Fibroblast of peridontal ligament (primary cell): ENCODE data around the gene SPATA17.
"Not testable (repeated sequence)": the region's sequence is repeated elsewhere in the genome, so short reads cannot be mapped to it uniquely, and the experiment has no call there.

Experiments used
- DNase-seq: peaks from one replicate; pipeline ENCODE4 v3.0.0-alpha.2; 2010; ENCODE audit errors: extremely low read depth

Gene SPATA17

DNA sequence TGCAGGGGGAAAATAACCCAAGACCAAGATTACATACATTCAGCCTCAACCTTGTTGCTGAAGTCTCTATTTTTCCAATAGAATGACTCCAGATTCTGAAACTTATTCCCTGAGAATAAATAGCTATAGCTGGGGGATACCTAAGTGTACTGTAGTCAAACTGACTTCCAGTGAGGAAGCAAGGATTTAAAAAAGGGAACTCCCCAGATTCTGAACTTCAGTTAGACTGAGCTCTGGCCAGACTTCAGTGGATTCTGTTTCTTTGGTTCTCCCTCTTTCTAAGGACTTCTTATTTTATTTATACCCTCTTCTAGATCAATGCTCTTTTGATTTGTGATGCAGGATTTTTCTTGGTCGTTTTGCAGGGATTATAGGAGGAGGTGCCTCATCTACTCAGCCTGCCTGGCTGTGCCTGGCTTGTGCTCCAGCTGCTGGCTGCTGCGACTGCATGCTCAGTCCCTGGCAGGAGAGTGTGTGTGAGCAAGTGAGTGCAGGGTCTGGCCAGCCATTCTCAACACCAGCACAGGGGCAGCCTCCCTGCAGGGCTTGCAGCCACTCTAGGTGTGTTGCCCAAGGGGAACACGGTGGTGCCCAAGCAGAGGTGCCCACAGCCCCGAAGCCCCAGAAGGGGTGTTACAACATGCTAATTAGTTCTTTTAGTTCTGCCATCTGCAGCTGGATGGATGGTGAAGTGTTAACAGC lies 43.0 kb downstream of the SPATA17 start:
- no peak for DNase-seq

DNA sequence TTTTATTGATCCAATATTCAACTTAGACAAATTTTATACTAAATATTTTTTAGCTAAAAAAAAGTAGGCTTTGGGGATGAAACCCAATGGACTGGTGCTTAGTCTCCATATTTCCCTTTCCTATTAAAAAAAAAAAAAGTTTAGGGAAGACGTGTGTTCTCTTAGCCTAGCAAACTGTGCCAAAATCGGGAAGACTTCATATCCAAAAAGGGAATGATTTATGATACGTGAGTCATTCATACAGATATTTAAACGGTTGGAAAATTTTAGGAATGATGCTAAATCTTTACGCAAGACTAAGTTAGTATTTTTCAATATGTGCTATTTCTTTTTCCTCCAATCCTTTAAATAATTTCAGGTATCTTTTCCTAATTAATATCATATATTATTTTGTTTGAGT lies 50.7 kb downstream of the SPATA17 start:
- DNase-seq: no peak

DNA sequence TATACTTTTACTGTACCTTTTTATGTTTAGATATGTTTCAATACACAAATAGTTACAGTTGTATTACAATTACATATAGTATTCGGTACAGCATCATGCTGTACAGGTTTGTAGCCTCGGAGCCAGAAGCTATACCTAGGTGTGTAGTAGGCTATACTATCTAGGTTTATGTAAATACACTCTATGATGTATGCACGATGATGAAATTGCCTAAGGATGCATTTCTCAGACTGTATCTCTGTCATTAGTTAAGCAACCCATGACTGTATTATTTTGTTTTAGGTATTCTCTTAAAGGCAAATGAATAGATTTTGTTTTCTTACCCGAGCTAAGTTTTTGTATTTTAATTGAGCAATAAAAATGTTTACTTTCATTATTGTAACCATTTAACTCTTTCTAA lies 56.4 kb downstream of the SPATA17 start:
- DNase-seq: no peak

DNA sequence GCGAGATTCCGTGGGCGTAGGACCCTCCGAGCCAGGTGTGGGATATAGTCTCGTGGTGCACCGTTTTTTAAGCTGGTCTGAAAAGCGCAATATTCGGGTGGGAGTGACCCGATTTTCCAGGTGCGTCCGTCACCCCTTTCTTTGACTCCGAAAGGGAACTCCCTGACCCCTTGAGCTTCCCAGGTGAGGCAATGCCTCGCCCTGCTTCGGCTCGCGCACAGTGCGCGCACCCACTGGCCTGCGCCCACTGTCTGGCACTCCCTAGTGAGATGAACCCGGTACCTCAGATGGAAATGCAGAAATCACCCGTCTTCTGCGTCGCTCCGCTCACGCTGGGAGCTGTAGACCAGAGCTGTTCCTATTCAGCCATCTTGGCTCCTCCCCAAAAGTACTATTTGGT lies 65.0 kb downstream of the SPATA17 start:
- not testable (repeated sequence) for DNase-seq

DNA sequence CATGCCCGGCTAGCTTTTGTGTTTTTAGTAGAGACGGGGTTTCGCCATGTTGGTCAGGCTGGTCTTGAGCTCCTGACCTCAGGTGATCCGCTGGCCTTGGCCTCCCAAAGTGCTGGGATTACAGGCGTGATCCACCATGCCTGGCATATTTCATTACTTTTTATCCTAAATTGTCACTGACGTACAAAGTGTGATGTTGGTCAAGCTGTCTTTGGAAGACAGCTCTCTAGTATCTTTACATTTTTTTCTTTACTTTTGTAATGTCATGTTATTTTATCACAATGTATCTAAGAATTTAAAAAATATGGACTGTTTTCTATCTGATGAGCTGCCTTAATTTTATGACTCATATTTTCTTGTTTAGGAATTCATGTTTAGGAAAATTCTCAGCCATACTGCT lies 72.2 kb downstream of the SPATA17 start:
- DNase-seq: no peak

DNA sequence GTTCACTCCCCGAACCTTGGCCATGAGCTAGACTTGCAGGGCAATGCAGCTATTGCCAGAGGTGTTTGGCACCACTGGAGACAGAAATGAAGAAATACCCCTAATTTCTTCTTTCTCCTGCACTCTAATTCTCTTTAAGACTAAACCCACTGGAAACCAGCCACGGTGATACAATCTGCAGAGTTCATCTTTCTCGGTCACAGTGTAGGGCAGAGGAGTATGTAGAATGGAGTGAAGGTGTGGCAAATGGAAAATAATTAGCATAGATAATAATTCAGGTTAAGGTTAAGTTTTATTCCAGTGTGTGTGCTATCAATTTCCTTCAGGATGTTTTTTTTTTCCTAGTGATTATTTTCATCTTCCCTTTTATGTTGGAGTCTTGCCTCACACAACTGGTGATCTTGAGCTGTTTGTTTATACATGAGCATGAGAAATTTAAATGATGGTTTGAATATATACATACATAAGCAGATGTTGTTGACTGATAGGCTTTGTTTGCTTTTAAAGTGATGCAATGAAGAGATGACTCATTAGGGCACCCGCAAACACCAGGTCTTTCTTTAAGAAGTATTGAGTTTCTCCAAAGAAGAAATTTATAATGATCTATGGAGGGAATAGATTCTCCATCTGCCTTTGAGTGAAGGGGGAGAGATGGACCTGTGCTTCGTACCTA lies 81.9 kb downstream of the SPATA17 start:
- DNase-seq: peak; percentile 3

DNA sequence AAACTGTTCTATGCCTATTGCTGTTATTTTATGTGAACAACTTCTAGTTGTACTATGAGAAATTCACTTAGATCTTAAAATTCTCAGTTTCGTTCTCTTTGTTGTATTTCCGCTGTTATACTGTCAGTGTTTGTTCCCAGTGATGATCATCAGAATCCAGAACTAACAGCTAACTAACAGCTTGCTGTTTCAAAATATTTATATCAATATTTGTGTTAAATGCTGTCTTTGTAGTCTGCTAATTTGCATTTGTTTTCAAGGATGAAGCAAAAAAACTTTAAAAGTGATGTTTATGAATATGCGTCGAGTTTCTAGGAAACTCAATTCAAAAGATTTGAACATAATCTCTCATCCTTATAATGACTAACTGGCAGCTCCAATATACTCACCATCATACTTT lies 84.5 kb downstream of the SPATA17 start:
- no peak for DNase-seq

DNA sequence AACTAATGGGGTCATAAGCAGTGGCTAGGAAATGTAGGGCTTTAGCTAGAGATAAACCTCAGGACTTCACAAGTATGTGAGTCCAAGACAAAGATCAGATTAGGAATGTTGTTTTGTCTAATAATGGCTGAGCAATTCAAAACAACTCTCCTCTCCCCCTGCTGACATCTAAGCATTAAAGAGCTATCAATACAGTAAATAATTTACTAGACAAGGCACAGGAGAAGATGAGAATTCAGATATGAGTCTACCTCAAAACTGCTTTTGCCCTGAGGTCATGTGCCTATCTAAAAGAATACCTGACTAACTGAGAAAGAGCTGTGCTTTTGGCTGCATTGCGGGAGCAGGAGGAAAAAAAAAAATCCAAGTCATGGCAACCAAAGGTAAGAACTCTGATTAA lies 86.8 kb downstream of the SPATA17 start:
- no peak for DNase-seq

DNA sequence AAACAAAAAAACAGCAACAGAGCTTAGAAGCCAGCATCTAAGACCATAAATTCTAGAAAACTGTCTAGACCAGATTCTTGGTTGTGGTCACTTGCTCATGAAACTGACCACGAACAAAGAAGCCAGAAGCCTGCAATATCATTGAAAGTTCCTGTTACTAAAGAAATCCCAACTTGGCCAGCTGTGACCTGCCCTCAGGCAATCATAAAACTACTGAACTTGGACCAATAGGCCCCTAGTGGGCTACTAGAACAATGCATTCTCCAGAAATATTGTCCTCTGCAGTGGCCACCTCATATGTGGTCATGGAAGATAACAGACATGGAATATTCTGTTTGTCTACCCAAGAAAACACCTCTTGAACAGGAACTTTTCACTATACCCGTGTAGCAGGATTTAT lies 87.7 kb downstream of the SPATA17 start:
- DNase-seq: no peak

DNA sequence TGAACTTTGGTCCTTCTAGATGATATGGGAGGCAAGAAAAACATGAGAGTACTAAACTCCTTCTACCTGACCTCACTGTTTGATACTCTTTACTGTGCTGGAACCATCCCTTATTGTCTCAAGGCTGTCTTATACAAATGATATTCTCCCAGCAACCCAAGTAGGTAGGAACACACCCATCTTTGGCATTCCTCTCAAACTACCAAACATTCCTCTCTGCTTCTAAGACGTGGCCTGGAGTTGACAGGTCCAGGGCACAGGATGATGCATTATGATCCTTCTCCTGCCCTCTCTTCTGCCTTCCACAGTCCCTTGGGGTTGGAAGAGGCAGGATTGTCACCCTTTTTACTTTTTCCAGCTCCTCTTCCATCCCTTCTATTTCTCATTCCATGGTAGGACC lies 90.5 kb downstream of the SPATA17 start:
- no peak for DNase-seq

DNA sequence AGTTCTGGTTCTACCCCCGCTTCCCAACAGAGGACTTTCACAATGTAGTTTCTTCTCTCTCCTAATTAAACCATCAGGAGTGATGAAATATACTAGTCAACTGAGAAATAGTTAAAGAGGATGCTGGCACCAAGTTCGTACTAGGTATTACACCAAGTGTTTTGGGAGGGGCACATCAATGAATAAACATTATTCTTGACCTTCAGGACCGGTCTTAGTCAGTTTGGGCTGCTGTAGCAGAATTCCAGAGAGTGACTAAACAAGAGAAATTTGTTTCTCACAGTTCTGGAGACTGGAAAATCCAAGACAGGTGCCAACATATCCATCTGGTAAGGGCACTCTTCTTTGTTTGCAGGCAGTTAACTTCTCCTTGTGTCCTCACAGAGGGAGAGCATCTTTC lies 103.8 kb downstream of the SPATA17 start:
- DNase-seq: no peak

DNA sequence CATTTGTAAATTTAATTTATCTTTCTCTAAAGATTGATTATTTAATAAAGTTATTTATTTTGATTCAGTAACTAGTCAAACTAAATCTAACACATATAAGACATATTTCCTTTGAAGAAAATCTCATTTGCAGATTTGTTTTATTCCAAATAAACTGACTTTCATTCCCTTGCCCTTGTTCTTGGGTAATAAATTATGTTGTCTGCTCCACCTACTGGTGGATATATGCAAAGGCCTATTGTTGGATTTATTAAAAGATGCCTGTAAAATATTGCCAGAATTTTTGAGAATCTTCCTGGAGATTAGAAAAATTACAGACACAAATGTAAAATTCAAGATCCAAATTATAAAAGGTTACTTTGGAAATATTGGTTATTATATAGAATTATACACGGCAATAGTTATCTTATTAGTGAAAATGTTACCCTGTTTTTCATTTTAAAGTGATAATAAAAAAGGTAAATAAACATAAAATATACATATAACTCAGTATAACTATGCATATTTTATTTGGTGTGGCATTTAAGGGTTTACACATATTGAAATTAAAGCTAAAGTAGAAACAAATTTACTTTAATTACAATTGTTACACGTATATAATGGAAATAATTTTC lies 116.1 kb downstream of the SPATA17 start:
- DNase-seq: peak; percentile 62

DNA sequence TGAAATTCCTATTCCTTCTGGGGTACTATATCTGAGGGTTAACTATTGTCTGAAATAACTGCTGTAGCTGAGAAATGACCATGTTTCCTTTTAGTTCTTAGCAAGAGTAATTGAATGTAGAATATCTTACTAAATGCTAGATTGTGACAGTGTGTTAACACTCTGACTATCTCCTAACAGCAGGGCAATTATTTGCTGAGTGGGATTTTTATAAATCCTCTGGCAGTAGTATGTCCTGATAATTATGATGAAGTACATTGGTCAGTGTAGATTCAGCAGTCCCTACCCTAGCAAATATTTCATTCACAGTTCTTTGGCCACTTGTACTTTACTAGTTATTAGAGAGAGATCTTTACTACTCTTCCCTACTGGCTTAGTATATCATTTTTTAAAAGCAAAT lies 138.6 kb downstream of the SPATA17 start:
- no peak for DNase-seq

DNA sequence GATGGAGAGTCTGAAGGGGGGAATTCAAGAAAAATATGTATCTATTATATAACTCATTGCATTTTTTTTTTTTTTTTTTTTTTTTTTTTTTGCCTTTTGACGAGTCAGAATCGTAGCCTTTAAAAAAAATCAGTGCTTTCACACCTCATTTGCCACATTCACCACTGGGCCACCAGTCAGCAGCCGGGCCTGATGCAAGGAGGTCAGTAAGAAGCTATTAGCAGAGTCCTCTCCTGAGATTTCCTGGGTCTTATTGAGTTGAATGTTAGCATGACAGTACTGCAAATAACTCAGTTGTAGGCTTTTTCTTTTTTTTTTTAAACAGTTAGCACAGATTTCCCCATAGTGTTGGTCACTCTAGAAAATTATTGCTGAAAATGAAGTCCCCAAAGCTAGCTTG lies 139.8 kb downstream of the SPATA17 start:
- no peak for DNase-seq

DNA sequence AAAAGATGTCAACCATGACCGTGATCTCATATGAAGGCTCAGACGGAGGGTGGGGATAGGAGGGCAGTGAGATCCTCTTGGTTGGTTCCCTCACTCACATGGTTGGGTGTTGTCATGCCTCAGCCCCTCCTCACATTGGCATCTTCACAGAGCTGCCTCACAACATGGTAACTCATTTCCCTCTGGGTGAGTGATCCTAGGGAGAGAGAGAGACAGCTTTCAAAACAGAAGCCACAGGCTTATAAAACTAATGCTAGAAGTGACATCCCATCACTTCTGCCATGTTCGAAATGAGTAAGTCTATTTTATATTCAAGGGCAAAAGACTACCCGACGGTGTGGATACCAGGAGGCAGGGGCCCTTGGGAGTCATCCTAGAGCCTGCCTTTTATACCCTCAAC lies 145.5 kb downstream of the SPATA17 start:
- no peak for DNase-seq

DNA sequence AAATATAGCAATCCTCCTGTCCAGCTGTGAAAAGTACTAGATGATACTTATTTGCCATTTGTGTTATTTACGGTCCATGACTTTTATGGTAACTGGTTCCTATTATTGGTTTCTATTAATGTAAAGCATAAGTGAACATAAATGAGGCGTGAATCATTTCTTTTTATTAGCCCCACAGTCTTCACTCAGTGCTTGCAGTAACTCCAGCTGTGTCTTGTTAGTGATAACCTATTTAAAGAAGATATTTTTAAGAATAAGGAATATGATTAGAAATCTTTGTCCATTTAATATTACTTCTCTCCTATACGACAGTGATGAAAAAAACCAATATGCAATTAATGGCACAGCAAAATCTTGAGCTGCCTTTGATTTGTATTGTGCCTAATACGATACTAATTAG lies 149.9 kb downstream of the SPATA17 start:
- DNase-seq: no peak

DNA sequence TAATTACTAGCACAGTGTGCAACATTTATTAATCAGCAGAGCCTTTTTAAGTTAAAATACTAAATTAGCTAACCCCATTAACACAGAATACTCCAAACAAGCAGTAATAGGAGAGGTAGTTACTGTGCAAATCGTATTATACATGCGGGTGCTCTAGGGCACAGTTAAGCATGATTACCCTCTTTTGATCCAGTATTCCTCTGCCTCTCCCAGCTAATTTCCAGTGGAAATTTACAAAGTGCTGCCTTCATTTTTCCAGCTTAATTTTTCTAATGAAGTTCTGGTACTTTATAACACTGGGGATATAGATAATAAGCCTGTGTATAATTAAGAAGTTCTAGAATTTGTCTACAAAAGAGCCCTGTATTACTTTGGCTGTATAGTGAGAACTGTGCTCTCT lies 159.9 kb downstream of the SPATA17 start:
- no peak for DNase-seq

DNA sequence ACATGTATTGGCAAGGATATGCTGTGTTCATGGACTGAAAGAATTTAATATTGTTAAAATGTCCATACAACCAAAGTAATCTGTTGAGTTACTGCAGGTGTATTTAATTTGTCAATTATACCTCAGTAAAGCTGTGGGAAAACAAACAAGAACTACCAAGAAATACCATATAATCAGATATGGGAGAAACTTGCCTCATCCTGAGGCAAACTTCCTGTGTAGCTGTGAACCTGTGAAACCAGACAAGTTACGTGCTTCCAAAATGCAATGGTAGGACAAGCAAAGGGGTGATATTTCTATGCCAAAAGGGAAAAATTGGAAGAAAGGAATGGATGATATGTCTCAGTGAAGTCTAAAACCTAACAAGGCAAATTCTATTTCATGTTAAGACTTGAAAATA lies 174.6 kb downstream of the SPATA17 start:
- no peak for DNase-seq

DNA sequence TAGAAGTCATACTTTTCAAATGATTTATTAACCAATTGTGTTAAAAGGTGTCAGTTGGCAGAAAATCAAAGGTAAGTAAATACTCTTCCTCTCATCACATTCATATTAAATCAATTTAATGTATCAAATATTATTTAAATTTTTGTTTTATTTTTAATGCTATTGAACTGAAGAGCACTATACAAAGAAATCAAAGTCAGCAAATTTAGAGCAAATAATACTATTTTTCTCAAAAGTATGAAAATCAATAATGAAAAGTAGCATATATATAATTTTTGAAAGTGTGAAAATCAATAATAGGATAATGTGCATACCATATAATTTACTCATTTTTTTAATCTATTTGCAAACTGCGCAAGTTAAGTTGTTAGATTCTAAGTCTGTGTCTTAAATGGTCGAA lies 181.0 kb downstream of the SPATA17 start:
- no peak for DNase-seq

DNA sequence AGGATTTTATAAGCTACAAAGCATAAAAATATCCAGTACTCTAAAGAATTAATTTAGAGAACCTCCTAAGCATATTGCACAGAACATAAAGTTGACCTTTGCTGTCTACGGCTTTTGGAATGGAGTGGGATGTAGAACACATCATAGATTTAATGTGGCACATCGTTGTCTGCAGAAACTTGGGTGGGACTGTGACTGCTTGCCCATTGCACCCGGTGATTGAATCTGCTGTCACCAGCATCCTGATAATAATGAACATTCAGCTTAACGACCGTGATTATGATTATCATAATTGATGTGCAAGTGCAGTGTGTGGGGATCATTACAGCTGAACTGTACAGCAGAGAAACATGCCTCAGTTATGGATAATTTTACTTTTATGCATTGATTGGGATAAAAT lies 181.9 kb downstream of the SPATA17 start:
- no peak for DNase-seq

DNA sequence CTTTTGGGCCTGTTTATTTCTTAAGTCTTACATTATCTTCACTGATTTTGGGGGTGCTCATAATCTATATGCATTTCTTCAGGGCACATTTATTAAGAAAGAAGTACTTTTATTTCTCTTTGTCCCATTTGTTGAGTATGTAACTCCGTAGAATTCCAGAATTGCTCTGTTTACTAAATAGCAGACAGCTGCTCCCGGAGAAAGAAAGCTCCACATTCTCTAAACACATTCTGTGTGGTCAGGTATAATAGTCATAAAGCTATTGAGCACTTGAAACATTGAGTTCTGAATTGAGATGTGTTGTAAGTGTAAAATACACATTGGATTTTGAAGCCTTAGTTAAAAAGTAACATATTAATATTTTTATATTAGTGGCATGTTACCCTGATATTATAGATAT lies 206.5 kb downstream of the SPATA17 start:
- DNase-seq: no peak

DNA sequence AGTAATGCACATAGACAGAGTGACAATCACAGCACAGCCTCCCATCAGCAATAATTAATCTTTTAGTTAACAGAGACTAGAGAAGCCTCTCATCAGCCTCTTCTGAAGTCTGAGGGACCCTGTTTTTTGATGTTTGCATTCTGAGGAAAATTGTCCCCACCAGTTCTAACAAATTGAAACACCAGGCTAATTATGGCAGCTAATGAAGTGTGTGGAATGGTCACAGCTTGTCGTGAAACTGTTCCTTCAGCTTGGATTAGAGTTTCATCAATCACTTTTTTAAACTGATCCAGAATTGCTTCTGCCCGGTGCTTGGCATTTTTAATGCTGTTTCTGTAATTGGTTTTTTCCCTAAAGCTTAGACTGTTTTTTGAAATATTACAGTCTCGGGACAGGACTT lies 208.0 kb downstream of the SPATA17 start:
- DNase-seq: no peak

DNA sequence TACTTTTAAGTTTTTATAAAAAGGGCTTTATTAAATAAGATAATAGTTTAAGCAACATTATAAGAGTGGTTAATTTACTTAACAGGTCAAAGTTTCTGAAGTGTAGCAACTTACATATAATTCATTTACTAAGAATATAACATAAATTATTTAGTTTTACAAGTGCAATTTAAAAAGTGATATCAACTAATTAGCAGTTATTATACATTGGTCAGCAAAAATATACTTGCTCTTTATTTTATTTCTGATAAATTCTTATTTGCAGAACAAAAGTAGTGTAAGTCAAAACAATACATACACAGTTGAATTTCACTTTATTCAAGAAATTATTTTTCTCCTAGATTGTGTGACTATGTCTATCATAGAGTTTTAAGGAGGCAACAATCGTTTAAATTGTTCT lies 215.6 kb downstream of the SPATA17 start:
- DNase-seq: no peak
